Measurements from ENCODE around the gene TP53BP2.
"Not testable (repeated sequence)": the region's sequence is repeated elsewhere in the genome, so short reads cannot be mapped to it uniquely, and the experiment has no call there.

TP53BP2 gene, protein sequence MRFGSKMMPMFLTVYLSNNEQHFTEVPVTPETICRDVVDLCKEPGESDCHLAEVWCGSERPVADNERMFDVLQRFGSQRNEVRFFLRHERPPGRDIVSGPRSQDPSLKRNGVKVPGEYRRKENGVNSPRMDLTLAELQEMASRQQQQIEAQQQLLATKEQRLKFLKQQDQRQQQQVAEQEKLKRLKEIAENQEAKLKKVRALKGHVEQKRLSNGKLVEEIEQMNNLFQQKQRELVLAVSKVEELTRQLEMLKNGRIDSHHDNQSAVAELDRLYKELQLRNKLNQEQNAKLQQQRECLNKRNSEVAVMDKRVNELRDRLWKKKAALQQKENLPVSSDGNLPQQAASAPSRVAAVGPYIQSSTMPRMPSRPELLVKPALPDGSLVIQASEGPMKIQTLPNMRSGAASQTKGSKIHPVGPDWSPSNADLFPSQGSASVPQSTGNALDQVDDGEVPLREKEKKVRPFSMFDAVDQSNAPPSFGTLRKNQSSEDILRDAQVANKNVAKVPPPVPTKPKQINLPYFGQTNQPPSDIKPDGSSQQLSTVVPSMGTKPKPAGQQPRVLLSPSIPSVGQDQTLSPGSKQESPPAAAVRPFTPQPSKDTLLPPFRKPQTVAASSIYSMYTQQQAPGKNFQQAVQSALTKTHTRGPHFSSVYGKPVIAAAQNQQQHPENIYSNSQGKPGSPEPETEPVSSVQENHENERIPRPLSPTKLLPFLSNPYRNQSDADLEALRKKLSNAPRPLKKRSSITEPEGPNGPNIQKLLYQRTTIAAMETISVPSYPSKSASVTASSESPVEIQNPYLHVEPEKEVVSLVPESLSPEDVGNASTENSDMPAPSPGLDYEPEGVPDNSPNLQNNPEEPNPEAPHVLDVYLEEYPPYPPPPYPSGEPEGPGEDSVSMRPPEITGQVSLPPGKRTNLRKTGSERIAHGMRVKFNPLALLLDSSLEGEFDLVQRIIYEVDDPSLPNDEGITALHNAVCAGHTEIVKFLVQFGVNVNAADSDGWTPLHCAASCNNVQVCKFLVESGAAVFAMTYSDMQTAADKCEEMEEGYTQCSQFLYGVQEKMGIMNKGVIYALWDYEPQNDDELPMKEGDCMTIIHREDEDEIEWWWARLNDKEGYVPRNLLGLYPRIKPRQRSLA

DNA sequence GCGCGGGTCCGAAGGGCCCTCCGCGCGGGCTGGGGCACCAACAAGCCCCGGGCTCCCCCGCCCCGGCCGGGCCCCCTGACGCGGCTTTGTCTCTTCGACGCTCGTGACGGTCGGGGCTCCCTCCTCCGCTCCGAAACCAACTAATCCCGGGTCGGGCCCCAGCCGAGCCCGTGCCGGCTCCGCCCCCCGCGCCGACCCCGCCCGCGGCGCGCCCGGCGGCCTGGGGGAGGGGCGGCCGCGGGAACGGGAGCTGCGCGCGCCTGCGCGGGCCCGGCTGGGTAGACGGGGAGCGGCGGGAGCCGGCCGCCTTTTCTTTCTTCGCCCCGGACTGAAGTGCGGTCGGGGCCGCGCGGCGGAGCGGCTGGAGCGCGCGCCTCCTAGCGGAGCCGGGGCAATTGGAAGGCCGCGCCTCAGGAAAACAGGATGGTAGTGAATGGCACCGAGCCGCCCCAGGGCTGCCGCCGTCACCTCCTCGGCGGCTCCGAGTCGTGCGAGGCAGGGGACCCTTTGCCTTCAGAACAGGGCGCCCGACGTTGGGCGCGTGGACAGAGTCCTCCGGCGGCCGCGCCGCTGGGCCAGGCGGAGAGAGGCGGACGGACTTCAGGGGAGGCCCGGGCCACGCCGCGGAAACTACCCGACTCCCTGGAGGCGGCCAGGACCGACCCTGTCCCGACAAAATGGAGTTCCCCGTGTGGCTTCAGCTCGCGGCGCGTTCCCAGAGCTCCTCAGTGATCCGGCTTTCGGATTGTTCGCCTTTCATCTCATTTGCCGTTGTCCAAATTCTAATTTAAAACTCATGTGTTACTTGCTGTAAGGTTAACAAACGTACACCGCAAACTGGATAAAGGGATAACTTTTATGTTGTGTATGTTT lies at the start of gene TP53BP2:
Gene TP53BP2, minus strand, starts transcription at position 138 of the 873 bp plus-strand sequence. CDS start 267 bp downstream, outside the sequence.
- peak; percentile 75 for DNase-seq

DNA sequence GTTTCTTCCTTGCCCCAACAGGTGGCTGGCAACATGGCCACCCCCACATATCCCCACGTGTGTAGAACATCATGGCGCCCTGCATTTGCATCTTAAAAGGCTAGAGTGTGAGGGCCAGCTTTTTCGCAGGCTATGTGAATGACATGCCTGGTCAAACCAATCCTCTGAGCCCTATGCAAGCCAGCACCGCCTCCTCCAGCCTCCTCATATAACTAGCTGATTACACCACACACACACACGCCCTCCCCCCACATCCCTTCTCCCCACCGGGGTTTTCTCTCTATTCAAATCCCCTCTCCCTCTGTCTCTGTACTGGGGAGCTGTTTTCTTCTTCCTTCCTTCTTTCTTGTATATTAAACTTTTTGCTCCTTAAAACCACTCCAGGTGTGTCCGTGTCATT lies 44.7 kb upstream of the TP53BP2 start:
- DNase-seq: not testable (repeated sequence)

DNA sequence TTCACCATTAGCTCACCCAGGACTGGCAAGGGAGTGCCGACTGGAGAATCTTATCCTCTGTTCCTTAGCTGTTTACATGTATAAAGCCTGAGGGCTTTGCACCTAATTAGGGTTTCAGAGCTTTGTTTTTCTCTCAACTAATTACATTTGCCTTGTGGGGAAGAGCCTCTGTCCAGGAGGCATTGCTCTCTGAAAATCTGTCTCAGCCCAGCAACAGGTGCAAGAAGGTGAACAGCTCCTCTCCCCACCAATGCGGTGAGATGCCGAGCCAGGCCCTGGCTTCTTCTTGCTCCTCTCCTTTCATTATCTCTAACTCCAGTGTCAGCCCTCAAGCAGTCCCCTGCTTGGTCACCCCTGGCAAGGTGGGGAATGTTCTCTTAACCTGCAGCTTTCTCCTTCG lies 43.6 kb upstream of the TP53BP2 start:
- DNase-seq: not testable (repeated sequence)

GRCh38 chr1:223887747-223888418 lies 42.1 kb upstream of the TP53BP2 start:
- no peak for DNase-seq

GRCh38 chr1:223886516-223886921 lies 40.8 kb upstream of the TP53BP2 start:
- no peak for DNase-seq

- no peak for DNase-seq
Measured at GRCh38 chr1:223885614-223886013, 39.9 kb upstream of the TP53BP2 start.

- DNase-seq: no peak
Measured at GRCh38 chr1:223878598-223879325, 33.0 kb upstream of the TP53BP2 start.

DNA sequence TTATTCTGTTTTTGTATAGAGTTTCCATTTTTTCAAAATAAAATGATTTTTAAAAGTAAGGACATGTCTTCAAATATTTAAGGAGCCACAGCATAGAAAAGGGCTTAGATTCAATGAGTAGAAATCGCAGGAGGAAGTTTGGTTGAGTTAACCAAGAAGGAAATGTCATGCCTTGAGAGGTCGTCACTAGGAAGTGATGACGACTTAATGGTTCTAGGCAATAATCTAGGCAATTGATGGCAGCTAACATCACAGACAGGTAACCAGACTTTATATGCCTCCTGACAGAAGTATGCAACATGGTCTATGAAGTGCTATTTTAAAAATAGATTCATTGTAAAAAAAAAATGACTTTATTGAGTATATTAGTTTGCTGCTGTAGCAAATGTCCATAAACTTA lies 32.1 kb upstream of the TP53BP2 start:
- DNase-seq: no peak

GRCh38 chr1:223876590-223876989 lies 30.8 kb upstream of the TP53BP2 start:
- no peak for DNase-seq

DNA sequence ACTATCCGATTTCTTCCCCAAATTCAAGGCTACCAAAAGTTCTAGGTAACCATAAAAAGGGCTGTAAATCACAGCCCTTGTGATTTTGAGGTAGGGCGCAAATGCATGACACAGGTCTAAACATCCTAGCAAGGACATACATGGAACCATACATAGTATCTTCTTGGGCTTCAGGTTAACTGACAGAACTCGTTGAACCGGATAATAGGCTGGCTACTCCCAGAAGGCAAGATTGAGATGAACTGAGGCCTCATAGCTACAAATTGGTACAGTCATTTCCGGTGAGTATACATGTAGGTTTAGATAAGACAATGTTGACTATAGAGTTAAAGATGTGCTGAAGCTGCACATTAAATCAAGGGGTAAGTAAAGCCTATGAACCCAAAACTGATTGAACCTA lies 27.3 kb upstream of the TP53BP2 start:
- DNase-seq: no peak

DNA sequence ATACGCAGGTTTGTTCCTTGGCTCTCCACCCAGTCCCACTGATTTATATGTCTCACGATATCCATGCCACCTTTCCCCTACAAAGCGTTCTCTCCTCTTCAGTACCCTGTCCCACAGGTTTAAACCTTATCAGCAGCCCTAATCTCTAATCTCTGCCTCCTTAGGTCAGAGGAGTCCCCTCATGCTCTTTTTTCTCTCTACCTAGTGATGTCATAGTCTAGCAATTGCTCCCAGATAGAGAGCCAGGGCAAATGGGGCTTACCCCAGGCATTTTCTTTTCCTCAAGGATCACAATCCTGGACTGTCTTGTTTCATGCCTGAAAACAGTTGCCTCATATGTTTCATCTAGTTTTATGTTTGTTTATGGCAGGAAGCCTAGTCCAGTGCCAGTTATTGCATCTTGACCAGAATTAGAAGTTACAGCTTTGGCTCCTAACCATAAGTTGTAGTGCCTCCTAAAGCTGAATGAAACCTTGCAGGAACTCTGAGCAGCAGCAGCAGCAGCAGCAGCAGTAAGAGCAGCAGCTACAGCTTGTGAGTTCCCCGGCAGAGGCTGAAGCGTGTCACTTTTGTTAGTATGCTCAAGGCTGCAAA lies 26.7 kb upstream of the TP53BP2 start:
- DNase-seq: no peak

DNA sequence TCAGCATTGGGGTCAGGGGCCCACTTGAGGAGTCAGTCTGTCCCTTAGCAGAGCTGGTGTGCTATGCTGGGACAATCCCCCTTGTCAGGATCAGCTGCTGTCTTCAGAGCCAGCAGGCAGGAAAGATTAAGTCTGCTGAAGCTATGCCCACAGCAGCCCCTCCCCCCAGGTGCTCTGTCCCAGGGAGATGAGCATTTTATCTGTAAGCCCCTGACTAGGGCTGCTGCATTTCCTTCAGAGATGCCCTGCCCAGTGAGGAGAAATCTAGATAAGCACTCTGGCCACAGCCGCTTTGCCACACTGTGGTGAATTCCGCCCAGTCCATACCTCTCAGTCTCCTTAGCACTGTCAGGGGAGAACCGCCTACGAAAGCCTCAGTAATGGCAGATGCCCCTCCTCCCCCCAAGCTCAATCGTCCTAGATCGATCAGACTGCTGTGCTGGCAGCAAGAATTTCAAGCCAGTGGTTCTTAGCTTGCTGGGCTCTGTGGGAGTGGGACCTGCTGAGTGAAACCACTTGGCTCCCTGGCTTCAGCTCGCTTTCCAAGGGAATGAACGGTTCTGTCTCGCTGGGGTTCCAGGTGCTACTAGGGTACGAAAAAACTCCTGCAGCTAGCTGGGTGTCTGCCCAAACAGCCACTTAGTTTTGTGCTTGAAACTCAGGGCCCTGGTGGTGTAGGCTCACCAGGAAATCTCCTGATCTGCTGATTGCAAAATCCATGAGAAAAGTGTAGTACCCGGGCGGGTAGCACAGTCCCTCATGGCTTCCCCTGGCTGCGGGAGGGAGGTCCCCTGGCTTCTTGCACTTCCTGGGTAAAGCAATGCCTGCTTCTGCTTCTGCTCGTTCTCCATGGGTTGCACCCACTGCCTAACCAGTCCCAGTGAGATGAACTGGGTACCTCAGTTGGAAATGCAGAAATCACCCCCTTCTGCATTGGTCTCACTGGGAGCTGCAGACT lies 25.1 kb upstream of the TP53BP2 start:
- DNase-seq: no peak

DNA sequence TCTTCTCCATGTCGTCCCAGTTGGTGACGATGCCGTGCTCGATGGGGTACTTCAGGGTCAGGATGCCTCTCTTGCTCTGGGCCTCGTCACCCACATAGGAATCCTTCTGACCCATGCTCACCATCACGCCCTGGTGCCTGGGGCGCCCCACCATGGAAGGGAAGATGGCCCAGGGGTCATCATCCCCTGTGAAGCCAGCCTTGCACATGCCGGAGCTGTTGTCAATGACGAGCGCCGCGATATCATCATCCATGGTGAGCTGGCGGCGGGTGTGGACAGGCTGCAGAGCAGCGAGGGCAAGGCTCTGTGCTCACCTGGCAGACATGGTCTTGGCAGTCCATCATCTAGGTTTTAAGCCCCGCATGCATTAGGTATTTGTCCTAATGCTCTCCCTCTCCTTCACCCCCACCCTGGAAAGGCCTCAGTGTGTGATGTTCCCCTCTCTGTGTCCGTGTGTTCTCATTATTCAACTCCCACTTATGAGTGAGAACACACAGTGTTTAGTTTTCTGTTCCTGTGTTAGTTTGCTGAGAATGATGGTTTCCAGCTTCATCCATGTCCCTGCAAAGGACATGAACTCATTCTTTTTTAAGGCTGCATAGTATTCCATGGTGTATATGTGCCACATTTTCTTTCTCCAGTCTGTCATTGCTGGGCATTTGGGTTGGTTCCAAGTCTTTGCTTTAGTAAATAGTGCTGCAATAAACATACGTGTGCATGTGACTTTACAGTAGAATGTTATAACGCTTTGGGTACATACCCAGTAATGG lies 19.0 kb upstream of the TP53BP2 start:
- not testable (repeated sequence) for DNase-seq

DNA sequence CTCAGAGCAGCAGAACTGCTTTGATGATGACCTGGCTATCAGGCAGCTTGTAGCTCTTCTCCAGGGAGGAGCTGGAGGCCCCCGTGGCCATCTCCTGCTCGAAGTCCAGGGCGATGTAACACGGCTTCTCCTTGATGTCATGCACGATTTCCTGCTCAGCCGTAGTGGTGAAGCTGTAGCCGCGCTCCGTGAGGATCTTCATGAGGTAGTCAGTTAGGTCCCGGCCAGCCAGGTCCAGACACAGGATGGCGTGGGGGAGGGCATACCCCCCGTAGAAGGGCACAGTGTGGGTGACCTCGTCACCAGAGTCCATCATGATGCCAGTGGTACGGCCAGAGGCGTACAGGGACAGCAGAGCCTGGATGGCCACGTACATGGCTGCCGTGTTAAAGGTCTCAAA lies 18.3 kb upstream of the TP53BP2 start:
- DNase-seq: no peak

- DNase-seq: no peak
Measured at GRCh38 chr1:223861904-223862303, 16.2 kb upstream of the TP53BP2 start.

DNA sequence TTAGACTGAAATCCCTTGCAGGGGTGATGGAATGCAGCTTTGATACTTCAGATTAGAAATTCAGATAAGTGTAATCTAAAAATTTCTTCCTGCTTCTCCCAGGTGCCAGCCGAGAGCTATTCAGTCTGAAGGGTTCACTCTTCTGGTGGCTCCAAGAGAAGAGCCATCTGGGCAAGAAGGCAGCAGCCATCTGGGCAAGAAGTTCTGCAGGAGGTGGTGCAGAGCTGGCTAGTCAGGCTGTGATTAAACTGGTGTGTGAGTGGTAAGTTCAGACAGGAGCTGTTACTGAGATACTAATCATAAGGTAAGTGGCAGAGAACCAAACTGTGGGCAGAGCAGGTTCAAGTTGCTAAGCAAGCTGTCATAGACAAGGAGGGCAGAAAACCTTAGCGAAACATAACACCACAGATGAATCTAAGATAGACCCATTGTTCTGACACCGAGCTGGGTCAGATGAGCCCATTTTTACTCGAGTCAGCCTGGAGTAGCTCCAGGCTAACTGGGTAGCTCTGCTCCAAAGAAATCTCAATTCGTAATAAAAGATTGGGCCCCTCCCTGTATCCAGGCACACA lies 14.4 kb upstream of the TP53BP2 start:
- no peak for DNase-seq

DNA sequence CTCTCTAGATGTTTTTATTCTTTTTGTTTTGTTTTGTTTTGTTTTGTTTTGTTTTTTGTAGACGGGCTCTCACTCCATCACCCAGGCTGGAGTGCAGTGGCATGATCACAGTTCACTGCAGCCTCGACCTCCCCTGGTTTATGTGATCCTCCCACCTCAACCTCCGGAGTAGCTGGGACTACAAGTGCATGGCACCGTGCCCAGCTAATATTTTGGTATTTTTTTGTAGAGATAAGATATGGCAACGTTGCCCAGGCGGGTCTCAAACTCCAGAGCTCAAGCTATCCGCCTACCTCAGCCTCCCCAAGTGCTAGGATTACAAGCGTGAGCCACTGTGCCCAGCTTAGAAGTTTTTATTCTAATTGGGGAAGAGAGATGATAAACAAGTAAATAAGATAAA lies 13.3 kb upstream of the TP53BP2 start:
- DNase-seq: no peak

GRCh38 chr1:223856386-223856785 lies 10.6 kb upstream of the TP53BP2 start:
- no peak for DNase-seq

Measured in activated T-cell treated with anti-CD3 and anti-CD28 coated beads for 4 hours (primary cell).